HG03457 (cell line): ENCODE results near the gene SRGAP3.
A peak's percentile ranks its signal among the peaks of the same experiment; 100 is the strongest.

ENCODE experiments used
- ATAC-seq: cut with Tn5 transposase; IDR thresholded peaks from one replicate; pipeline ENCODE4 v1.9.1; 2021; ENCODE audit warnings: moderate number of reproducible peaks; ENCODE audit not compliant: unreplicated experiment

SRGAP3 gene

DNA sequence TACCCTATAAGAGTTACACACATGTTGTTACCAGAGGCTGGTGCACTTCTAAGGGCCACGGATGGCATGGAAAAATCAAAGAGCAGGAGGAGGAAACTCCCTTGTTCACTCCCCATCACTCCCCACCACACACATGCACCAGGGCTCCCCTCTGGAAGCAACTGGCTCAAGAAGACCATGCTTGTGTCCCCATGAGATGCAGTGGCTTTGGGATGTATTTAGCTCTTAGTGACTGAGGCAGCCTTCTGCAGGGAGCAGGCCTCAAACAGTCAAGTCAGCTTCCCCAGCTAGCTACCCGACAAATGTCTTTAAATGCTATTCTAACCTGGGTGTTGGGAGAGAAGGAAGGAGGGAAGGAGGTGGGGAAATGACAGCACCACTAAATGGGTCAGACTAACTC is 253.2 kb downstream of the SRGAP3 start:
- no peak for ATAC-seq

DNA sequence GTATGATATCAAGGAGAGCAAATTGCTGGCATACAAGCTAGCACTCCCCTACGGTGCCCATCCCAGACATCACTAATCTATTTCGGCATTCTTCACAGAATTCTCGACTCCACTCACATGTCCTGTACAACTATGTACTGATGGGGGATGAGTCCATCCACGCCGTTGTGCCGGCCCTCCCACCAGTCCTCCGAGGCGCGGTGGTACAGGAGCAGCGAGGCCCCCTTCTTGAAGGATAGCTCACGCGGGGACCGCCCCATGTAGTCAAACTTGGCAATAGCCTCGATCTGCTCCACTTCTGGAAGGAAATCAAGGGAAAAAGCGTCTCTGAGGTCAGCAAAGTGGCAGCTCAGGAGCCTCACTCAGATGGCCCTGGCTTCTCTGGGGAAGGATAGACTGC is 255.2 kb downstream of the SRGAP3 start:
- no peak for ATAC-seq

DNA sequence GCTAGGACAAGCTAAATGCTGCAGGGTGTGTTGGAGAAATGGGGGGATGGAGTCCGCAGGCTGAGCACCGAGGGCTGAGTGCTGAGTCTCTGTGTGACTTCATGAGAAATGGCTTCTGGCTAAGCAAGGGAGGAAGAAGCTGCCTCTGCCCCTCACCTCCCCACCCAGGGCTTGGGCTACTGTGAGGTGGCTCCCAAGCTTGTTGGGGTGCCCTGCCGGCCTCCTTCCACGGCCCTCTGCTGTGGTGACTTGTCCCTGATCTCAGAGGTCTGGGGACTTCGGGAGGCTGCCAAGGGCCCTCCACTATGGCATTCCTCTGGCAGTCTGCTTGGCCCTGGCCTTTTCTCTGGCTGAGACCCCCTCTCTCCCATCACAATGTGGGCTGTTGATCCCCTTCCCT is 256.1 kb downstream of the SRGAP3 start:
- ATAC-seq: no peak

DNA sequence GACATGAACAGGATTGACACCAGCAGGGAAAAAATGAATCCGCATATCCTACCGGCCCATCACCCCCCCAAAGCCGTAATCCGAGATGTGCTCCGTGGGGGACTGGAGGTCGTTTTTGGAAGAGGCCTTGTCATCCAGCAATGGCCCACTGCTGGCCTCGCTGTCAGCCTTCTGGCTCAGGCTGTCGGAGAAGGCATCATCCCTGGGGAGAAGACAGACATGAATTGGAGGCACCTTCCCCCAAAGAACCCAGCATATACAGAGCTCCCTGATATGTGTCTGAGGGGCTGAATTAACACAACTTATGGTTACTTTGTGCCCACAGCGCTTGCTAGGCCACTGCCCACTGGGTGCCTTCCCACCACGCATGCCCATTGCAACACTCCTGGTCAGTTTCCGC is 256.6 kb downstream of the SRGAP3 start:
- no peak for ATAC-seq

DNA sequence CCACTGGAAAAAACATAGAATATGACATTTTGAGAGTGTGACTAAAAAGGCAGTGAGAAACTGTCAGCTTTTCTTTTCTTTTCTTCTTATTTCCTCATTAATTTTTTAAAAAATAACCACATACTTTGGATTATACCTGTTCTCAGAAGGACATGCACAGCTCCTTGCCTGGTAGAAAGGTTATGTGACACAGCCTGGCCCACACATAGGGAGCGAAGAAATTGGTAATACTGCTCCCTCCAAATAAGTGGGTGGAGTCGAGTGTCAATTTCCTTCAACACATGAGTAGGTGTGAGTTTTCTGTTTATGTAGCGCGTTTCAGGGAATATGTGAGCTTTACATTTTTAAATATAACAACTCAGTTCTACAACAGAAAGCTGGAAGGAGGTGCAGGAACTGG is 257.2 kb downstream of the SRGAP3 start:
- ATAC-seq: no peak

GRCh38 chr3:8990266-8991215 is 258.9 kb downstream of the SRGAP3 start:
- ATAC-seq: no peak

- no peak for ATAC-seq
Observed at GRCh38 chr3:8988791-8989558, 260.5 kb downstream of the SRGAP3 start.

- no peak for ATAC-seq
Observed at GRCh38 chr3:8988384-8988655, 261.1 kb downstream of the SRGAP3 start.

DNA sequence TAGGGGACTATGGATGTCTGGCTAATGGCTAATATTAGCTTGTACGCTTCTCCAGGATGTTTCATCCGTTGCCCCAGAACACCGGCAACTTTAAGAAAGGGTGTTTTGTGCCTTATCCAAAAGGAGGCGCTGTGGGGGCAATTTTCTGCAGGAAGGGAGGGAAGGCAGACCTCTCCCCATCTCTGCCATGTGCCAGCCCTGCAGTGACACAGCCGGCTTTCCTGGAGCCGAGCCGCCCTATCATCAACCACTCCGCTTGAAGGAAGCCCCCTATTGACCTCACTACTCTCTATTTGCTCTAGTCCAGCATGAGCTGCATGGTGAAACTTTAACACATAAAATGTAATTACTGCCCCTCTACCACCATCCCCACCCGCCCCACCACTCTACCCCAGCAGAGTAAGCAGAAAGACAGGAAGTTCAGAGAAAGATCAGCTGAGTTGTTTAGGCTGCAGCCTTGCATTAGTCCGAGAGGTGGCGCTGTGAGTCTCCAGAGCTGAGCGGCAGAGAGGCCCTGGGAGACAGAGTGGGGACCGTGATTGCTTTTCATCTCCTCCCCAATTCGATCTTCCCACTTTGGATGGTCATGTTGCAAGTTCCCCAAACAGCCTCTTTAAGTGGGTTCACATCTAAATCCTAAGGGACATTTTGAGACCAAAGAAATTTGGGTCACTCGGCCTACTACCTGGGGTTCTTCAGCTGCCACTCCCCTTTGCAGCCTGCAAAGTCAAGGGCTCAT is 261.6 kb downstream of the SRGAP3 start:
- ATAC-seq: peak; percentile 65

- no peak for ATAC-seq
Observed at GRCh38 chr3:8987226-8987625, 262.2 kb downstream of the SRGAP3 start.

DNA sequence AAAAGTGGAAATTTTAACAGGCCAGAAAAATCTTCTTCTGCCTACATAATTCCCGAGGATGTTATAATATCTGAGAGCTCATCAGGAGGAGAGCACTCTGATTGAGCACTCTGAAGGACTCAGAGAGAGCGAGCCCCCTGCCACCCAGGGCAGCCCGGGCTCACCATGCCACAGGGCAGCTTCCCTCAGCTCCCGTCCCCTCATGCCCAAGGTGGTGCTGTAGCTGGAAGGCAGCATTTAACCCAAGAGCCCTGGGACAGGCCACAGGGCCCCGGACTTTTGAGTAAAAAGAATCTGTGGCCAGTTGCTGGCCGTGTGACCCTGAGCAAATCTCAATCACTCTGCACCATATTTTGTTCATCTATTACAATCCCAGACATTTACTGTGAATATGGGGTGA is 262.7 kb downstream of the SRGAP3 start:
- no peak for ATAC-seq

GRCh38 chr3:8985876-8986275 is 263.6 kb downstream of the SRGAP3 start:
- no peak for ATAC-seq

GRCh38 chr3:8985411-8985831 is 264.0 kb downstream of the SRGAP3 start:
- no peak for ATAC-seq

GRCh38 chr3:8984526-8984925 is 264.9 kb downstream of the SRGAP3 start:
- no peak for ATAC-seq

DNA sequence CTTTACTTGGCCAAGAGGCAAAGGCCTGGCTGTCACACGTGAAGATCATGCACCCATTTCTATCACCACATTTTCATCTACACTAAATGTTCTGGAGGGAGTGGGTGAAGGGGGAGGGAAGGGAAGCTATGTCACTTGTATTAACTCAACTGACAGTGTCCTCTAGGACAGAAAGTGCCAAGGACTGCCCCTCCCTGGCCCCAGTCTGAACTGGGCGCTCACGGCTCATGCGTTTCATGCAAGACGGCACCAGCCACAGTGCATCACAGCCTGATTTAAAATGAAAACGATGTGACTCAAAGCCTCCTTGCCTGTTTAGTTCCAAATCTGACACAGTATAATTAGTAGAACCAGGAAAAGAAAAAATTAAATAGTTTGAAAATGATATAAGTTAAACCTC is 265.4 kb downstream of the SRGAP3 start:
- ATAC-seq: no peak

DNA sequence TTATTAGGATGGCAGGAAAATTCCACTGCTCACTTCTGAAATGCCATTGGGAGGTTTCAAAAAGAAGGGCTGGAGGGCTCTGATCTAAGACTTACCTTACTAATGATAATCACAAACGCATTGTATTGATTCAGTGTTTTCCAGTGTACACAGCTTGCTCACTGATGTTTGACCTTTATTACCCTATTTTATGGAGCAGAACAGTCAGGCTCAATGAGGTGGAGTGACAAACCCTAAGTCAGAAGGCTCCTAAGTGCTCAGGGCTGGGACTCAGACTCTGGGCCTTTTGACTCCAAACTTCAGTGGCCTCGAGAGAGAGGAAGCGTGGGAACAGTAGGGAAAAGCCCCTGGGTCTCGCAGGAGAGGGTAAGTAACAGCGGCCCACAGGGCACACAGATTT is 265.9 kb downstream of the SRGAP3 start:
- ATAC-seq: no peak

- ATAC-seq: no peak
Observed at GRCh38 chr3:8983026-8983425, 266.4 kb downstream of the SRGAP3 start.

DNA sequence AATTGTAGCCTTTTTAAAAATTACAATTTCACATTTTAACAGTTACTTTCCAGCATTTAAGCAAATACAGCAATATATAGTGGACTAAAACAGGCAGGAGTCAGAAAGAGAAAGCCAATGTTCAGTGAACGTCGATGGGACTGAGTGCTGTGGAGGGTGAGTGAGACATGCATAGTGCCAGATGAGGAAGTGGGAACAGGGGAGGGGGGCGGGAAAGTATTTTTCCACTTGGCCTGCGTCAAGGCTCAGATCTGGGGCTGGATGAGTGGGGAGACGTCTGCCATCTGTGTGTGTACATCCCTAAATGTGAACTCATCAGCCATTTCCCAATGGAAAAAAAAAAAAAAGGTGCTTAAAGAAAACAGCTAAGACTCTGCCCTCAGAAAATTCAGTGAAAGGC is 266.9 kb downstream of the SRGAP3 start:
- no peak for ATAC-seq

DNA sequence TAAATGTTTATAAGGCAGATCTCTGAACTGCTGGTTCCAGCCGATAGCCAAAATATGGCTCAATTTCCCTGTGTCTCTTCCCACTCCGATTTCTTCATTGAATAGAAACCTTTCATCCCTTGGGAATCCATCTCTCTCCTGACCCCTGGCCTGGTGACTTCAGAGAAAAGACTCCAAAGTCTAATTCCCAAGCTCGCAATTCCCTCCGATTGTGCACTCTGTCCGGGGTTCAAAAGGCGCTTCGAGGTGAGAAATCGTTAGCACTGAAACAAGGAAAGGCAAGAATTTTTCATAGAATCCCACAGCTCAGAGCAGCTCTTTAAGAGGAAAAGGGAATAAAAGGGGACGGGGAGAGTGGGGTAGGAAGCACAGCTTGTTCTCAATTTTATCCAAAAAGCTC is 267.7 kb downstream of the SRGAP3 start:
- ATAC-seq: no peak

DNA sequence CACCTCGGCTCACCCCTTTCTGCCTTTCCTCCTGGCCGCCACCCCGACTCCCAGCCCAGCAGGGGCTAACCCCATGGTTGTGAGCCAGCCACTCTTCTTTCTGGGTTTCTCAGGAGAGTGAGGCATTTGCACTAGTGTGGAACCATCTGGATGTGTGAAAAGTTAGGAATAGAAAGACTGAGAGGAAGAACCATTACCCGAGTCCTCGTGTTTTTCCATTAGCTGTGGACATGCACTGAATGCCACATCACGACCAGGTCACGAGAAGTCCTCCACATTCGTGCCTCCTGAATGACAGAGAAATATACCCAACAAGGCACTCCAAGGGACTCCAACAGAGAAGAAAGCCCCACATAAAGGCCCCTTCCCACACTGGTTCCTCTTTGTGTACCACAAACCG is 268.1 kb downstream of the SRGAP3 start:
- no peak for ATAC-seq

DNA sequence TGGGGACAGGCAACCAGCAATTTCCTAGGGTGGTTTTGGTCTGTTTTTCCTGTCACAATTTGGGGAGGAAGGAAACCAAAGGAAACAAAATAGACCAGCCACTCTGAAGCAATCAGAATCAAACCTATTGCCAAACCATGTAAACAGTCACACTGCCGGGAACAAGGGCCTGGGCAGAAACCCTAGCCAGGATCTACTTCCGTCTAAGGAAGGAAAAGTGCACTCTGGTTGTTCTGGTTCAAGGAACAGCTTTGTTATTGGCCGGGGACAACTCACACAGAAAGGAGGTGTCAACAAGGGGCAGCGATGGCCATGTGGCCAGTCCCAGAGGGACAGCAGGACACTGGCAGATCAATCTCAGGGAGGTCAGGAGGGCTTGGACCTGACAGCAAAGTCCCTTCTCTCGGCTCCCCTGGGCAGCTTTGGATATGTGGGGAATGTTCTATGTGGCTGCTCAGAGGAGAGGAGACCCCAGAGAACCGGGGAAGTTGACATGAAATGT is 268.6 kb downstream of the SRGAP3 start:
- ATAC-seq: no peak
